22Rv1 (cell line): ENCODE data around the gene GMDS.

Source experiments
- H3K27ac ChIP-seq: fragments of 450-650 bp; 2 replicates; pipeline ENCODE4 v1.5.1; 2017
- CTCF ChIP-seq: fragments of 450-650 bp; IDR thresholded peaks from 2 replicates; pipeline ENCODE4 v1.5.1; 2017; ENCODE audit warnings: mild to moderate bottlenecking
- ZFX ChIP-seq: fragments of 450-650 bp; IDR thresholded peaks from 2 replicates; pipeline ENCODE4 v1.6.1; 2017; ENCODE audit warnings: antibody characterized with exemption, borderline replicate concordance

GMDS gene

DNA sequence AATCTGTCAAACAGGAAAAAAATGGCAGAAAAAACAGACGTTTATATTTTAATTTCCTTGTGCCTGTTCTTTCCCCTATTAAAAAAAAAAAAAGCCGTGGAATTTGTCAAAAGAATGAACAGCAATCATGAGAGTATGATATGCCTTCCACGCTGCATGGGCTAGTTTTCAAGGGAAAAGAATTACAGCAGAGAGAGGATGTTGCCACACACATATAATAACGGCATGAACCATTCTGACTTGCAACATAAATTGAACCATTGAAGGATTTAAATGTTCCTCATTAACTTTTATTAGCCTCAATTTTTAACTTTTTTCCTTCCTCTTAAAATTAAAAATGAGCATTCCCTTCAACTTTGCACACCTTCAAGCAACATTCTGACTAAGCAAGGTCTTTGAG, 333.9 kb downstream of the GMDS start:
- no peak overlapping the region for H3K27ac ChIP-seq
- no peak for TF ChIP-seq CTCF
- TF ChIP-seq ZFX: no peak

GRCh38 chr6:1910621-1911407, 334.6 kb downstream of the GMDS start:
- TF ChIP-seq CTCF (no peak), ZFX (no peak)
- no peak overlapping the region for H3K27ac ChIP-seq

GRCh38 chr6:1908784-1909183, 336.6 kb downstream of the GMDS start:
- TF ChIP-seq ZFX: no peak
- TF ChIP-seq CTCF: no peak
- H3K27ac ChIP-seq: no peak overlapping the region

- no peak overlapping the region for H3K27ac ChIP-seq
Observed at GRCh38 chr6:1906609-1907008, 338.8 kb downstream of the GMDS start.

DNA sequence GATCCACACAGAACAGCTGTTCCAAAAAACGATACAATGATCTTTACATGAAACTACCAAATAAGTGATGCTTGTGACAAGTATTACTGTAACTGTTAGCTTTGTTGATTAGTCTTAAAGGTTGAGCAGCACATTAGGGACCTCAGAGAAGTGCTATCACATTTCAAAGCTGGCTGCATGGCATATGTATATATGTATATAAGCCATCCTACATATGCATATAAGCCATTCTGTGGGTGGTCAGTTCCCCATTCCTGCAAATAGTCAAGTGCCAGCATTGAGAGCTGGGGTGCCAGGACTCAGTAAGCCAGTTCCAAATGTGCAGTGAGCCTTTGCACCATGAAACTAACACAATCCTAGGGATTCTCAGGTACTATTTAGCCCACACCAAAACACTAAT, 339.4 kb downstream of the GMDS start:
- H3K27ac ChIP-seq: no peak overlapping the region
- no peak for TF ChIP-seq ZFX
- TF ChIP-seq CTCF: no peak

More at GRCh38 chr6:1906609-1907008, 338.8 kb downstream of the GMDS start:
- TF ChIP-seq CTCF (no peak), ZFX (no peak)

- TF ChIP-seq CTCF (no peak), ZFX (no peak)
- H3K27ac ChIP-seq: no peak overlapping the region
Observed at GRCh38 chr6:1904898-1905297, 340.5 kb downstream of the GMDS start.

GRCh38 chr6:1904466-1904799, 341.0 kb downstream of the GMDS start:
- no peak for TF ChIP-seq ZFX
- TF ChIP-seq CTCF: no peak
- H3K27ac ChIP-seq: no peak overlapping the region
